Stimulated activated CD4-positive, alpha-beta T cell treated with anti-CD3 and anti-CD28 coated beads, Interleukin-2, amount 100 ng/mL, for 48 hours (primary cell): Measurements from ENCODE around the gene DNAH11.

Experiments used
- DNase-seq, 2 donors: peaks; one replicate each; pipeline ENCODE4 v3.0.0-alpha.2; 2020

The DNAH11 gene

DNA sequence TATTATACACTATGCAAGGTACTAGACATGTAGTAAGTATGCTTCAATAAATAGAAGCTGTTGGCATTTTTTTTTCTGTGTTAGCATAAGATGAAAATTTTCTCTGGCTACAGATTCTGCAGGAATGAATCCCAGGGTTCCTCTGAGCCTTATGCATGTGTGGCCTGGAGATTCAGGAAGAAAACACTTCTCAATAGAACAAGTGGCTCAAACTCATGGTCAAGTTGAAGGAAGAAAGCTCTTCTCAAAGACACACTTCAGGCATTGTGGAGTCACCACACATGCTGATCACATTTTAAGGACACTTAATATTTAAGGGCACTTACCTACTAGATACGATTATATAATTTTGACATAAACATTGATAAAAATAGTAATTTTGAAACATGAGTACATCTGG, 19.5 kb downstream of the DNAH11 start:
- no peak for DNase-seq

DNA sequence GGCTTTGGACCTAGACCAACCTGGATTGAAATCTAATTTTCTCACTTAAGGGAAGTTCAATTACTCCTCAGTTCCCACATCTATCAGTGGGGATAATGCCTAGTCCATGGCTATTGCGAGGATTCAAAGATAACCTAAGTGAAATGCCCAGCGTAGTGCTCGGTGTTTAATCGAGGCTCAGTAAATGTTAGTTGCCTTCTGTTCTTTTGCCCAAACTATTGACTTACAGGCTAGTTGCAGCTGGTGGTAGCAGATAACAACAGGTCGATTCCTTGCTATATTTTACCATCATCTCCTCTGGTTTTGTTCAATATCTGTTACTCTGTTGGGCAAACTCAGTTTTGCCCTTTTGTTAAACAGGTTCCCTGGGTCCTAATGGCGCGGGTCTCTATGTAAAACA, 22.8 kb downstream of the DNAH11 start:
- no peak for DNase-seq

DNA sequence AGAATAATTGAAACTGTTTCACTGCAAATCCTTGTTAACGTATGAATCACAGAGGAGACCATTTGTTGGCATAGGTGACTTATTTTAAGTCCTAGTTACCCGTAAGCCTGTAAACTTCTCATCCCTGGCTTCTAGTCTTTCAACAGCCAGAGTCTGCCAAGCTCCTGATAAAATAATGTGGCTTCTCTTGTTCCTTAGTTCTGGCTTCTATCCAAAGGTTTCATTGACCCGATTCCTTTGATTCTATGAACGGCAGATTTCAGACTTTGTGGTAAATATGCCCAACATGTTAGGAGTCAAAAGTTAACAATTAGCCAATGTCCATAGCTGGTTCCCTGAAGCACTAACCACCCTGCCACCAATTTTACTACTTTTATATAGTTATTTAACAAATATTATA, 23.3 kb downstream of the DNAH11 start:
- no peak for DNase-seq

DNA sequence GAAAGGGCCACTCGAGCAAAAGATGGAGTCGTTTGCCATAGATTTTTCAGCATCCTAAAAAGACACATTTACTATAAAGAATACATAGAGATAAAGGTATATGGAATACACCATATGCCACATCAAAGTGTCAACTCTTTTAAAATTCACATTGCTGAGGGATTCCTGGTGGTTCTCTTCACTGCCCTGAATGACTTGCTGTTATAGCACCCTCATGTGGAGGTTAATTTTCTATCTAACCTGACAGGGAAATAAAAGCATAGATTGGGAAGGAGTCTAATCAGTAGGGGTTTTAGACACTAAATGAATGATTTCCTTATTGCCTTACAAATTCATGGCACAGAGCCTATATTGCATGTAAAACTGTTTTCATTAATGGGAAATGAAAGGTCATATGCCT, 25.9 kb downstream of the DNAH11 start:
- no peak for DNase-seq

DNA sequence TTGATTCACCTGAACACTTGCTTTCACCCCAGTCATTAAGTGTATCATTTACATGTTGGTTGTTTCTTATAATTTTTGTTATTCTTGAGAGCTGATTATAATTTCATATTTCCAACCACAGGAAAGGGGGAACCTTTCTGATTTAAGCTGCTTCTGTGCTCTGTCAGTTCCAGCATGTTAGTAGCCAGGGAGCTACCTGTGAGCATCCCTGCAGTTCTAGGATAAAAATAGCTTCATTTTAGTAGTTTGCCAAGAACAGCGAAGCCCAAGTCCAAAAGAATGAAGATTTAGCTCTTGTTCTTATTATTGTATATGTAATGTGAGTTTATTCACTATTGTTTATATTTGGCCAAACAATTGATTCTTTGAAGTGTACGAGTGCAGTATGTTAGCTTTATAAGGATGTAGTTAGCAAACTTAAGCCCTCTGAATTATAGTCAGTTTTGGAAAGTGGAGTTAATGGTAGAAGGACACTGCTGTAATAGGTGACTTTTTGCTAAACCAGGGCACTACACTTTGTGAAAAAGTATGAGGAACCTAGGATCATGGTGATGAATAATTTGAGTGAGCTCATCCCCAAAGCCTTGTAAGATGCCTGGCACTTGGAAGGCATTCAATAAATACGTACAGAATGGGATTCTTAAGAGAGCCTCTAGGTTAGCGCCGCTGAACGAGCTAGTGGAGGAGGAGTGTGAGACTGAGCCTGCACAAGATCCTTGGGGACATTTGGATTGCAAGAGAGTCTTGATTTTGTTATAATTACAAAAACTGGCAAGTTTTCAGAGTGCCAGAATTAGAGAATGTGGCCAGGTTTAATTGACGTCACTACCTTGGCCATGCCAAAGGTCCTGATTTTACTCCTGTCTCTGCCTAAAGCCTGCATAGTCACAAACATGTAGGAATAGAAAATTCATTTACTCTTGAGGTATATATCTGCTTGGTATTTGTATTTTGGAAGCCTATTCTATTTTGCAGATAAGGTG, 29.8 kb downstream of the DNAH11 start:
- DNase-seq: no peak

DNA sequence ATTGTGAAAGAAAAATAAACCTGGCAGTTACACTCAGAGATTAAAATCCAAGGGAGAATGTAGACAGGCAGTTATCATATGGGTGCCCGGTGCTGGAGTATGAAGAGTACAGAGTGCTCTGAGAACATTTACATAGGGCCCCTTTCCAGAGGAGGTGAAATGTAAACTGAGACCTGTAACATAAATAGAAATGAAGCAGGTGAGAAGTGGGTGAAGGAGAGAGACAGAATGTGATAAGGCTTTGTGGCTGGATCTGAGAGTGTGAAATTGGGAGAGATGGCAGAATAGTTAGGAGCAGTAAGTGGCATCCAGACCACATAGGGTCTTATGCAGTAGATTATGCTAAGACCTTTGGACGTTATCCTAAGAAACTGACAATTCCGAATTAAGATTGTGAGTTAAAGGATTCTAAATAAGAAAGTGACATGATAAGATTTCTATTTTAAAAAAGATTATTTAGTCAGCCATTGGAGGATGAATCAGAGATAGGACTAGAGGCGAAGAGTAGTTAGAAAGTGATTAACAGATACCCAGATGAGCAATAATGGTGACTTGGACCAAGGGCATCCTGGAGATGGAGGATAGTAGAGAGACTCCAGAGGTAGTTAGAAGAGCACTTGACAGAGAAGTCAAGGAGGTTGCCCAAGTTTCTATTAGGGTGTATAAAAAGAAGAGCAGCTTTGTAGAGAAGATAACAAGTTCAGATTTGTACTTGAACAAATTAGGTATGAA, 36.7 kb downstream of the DNAH11 start:
- no peak for DNase-seq

DNA sequence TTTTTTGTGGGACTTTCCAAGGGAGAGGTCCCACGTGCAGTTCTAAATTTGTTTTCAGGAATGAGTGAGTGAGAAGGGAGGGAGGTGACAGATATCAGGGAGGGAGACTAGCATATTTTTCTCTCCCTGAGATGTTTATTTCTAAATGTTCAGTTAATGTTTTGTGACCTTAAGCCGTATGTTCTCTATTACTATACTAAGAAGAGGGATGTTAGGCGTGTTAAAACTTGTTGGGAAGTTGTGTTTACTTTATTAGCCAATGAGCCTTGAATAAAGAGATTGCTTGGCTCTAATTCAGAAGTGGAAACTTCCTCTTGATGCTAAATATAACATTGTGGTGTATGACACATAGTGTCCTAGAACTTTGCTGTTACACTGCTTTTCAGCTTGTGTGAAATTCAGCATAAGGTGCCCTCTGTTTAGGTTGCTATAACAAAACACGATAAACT, 37.3 kb downstream of the DNAH11 start:
- DNase-seq: no peak

DNA sequence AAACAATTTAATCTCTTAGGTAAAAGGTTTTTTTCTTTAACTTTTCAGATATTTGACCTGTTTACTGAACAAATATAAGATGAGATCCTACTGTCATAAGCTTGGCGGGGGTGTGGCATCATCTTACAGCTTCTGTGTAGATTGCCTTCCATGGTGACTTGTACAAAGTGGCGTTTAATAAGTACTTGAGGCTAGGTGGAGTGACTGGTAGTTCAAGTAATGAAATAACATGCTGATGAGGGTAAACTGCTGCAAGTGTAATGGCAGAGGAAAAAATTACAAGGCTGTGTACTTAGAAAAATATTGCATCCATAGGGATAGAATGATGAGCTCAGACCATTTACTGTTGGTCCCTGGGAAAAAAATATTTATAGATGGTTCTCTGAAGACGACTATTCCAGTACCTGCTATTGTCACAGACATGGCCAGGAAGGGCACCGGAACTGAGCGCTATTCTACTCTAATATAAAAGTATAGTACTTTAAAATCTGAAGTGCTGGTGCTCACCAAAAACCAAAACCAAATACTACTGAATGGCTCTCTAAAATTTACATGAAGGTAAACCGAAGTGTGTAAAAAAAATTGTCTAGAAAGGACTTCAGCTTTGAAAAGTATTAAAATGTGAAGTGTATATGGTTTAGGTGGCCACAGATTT, 42.4 kb downstream of the DNAH11 start:
- no peak for DNase-seq

DNA sequence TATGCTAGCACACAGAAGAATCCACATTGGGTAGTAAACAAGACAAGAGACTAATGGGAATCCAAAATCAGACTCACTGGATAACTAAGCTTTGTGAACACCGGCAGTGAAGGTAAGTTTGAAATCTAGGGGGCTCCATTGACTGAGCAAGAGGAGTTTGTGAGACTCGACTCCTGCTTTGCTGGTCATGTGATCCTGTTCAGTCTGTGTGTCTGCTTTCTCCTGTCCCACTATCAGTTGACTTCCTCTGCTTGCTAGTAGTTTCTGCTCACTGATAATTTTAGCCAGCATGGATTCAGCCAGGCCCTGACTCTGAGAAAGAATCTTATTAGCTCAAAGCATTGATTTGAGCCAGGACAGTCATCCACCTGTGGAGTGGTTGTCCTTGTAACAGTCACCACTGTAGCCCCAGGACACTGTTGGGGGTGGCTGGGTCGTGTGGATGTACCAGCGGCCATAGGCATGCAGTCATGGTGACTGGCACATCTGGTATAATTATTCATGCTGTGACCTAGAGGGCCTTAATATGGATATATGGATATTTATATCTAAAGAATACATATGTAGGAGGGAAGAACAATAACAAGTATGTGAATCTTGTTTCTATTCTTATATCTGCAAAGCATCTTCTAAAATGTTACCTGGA, 44.4 kb downstream of the DNAH11 start:
- DNase-seq: no peak

DNA sequence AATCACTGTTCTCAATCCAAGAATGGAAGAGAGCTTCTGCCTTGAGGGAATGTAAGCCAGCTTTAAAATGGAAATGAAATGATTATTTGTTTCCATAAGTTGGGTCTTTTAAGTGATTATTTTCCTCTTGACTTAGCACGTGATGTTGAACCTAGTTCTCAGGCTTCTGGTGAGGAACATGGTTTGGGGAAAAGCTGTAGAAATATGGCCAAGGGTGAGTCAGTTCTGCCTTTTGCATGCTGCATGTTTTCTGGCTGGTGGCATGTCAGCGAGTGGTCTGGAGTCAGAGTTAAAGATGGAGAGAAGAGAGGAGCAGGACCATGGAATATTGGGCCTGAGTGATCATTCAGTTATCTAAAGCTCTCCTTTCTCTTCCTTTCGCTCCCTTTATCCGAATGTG, 54.0 kb downstream of the DNAH11 start:
- DNase-seq: no peak

DNA sequence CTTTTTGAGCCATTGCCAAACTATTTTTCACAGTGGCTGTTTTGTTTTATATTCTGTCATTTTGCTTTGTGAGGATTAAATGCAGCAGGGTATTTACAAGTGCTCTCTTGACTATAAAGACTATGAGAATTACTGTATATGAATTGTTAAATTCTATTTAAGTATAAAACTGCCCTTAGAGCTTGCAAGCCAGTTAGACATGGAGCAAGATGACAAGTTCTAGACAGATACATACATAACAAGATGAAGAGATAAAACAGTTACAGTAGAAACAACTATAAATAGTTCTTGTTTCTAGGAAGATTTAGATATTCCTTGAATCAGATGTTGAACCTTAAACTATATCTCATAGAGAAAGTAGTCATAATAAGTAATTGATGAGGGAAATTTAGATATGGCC, 60.6 kb downstream of the DNAH11 start:
- no peak for DNase-seq

DNA sequence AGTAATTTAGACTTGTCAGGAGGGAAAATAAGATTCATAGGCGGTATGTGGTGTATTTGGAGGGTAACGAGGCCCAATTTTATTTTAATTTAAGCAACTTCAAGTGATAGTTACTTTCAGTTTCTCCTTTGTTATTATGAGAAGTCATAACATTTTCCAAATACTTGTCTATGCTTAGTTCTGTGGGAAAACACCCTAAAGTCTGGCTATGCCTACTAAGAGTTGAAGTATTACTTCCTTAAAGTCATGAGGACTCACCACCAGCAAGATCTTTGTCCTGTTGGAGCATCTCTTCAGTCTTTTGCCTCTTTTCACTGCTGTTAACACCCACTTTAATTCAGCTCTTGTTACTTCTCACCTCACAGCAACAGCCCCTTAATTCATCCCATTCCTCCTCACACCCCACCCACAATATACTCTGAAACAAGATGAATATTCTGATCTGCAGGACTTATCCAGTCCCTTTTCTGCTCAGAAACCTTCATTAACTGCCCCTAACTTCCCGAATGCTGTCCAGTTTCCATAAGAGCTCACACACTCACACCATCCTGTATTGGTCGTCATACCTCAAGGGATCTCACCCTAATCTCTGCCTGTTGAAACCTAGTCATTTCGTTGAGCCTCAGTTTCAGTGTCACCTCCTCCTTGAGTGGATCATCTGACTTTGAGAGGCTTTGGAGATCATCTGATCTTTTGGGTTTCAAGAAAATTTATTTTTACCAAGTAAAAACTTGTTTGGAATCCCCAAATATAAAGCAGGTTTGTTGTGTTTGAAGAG, 61.3 kb downstream of the DNAH11 start:
- DNase-seq: no peak

DNA sequence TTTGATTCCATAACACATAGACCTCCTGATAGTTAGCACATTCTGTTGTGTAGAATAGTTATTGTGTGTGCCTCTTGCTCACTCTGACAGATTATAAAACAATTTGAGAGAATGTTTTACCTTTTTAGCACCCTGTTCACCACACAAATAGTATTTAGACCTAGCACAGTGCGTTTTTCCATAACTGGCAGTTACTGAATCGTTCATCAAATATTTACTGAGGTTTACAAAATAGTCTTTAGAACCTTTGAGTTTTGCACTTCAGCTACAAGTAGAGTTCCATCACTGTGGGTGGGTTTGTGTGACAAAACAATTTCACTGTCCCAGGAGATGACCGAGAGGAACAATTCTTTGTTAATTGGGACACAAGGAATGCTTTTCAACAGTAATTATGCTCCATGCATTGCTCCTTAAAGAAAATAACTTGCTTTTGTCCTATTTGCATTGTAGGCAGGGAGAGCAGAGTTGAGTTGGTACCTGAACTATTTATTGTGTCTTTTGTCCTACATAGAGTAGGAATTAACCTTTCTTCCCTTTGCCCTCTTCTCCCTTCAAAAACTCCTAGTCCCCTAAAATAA, 62.3 kb downstream of the DNAH11 start:
- DNase-seq: no peak

DNA sequence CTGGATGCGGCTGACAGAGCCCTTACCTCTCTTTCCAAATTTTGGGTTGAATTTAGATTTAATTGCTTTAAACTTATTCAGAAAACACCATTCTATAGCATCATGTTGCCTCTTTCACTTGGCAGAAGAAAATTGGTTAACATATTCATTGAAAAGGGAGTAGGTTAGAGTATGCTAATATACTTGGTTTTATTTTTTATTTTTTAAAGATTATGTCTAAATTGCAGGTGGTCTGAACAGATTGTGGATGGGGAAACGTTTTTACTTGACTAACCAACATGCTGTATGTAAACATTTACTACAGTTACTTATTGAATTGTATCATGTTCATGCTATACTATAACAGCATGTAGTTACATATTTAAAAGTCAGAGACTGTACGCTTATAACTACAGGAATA, 65.6 kb downstream of the DNAH11 start:
- DNase-seq: no peak

DNA sequence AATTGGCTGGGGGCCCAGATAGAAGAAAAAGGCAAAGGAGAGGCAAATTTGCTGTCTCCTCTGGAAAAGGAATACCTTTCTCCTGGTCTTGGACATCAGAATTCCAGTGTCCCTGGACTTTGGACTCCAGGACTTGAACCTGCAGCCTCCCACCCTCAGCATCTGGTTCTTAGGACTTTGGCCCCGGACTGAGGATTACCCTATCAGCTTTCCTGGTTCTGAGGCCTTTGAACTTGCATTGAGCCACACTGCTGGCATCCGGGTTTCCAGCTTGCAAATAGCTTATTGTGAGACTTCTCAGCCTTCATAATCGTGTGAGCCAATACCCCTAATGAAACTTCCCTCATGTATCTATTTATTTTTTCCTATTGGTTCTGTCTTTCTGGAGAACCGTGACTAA, 68.3 kb downstream of the DNAH11 start:
- DNase-seq: no peak

DNA sequence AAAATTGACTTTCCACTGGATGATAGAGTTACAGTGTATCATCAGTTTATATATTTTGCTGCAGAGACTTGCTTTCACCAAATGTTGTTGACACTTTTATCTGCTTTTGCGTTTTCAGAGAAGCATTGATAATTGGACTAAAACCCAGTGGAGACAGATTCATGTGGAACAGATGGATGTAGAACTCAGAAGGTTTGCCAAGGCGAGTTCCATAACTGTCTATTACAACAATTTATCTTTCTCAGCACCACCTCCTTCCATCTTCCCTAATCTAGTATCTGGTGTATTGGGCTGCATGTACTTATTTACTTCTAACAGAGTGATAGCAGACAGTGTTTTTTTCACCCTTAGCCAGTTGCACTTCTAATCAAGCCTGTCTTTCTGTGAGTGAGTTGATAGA, 73.3 kb downstream of the DNAH11 start:
- DNase-seq: no peak

DNA sequence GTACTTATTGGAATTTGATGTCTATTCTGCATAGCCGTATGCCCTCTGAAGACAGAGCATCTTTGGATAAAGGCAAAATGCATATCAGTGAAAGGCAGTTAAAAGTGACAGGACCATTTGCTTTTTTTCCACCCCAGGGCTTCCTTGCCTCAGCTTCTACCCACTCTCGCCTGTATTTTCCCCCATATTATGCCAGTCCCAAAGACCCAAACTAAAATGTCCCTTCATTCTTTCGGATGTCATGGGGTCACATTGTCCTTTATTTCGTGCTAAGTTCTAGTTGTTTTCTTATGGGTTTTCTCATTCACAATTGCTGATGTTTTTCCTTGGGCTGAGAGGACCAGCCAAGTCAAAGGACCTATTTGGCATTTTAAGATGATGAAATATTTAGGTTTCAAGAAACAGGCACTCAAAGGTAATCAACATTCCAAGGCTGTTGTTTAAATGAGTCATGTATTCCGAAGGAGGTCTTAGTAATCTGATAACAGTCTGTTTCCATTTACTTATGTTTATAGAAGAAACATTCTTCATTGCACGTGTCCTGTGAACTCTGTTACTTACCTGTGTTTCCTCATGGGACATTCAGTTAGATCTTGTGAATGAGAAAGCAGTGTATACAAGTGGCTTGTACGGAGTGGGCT, 74.1 kb downstream of the DNAH11 start:
- DNase-seq: no peak

DNA sequence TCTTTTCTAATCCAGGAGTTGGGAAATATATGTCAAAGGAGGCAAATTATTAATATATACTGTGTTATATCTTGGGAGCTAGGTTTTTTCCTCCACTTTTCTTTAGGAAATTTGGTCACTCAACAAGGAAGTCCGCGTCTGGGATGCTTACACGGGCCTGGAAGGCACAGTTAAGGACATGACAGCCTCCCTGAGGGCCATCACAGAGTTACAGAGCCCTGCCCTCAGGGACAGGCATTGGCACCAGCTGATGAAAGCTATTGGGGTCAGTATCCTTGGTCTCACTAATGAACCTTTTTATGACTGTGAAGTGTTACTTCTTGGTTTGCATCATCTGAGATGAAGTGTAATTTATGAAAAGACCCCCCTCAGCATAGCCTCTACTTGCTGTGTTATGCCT, 74.7 kb downstream of the DNAH11 start:
- DNase-seq: no peak

DNA sequence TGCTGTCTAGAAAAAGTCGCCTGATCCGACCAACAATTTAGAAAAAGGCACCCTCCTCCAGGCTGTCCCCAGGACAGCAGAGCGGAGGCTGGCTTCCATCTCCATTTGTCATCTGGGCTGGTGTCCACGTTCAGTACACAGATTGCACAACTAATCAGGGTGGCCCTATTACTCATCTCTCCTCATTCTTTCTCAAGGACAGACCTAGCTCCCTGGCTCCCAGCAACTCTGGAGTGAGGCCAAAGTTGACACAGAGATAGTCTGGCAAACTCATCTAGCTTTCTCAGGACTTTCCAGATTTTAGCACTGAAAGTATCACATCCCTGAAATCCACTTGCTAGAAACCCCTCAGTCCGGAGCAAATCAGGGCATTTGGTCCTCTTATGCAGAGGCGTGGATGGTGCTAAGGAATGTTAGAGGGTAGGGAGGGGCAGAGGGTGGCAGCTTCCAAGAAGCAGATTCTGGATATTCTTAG, 75.1 kb downstream of the DNAH11 start:
- DNase-seq: no peak

DNA sequence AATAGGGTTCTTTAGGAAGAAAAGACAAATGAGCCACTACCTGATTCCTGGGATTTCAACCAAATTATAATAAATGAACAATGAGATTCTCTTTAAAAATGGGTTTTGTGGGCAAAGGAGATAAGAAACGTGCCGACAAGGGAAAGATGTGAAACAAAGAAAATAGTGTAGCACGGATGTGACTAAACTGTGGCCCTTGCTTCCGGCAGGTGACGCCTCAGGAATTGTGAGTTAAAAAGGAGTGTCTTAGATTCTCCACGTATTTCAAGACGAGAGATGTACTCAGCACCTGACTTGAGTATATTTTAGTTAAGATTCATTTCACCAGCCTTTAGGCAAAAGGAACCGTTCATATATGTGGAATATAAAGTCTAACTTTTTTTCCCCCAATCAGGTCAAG, 75.9 kb downstream of the DNAH11 start:
- DNase-seq: no peak

DNA sequence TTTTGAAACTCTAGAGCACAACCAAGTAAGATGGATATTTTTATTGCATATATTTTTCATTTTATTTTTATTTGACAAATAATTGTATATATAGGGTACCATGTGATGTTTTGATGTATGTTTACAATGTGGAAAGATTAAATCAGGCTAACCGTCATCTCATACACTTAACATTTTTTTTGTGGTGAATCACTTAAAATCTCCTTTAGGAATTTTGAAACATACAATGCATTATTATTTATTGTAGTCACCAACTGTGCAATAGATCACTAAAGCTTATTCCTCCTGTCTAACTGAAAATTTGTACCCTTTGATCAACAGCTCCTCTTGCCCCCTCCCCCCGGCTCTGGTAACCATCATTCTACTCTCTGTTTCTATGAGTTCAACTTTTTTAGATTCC, 77.2 kb downstream of the DNAH11 start:
- no peak for DNase-seq
